ENCODE measurements around the gene FKBP11. TPM values are rescaled to one million over a fixed set of nuclear protein-coding genes. Genes with fewer than 3 reads are reported as not detected.
A peak's percentile ranks its signal among the peaks of the same experiment; 100 is the strongest.

Gene FKBP11
- total RNA-seq, 1 donor from 2014 or later: 18.2 TPM

- H3K4me1 Mint-ChIP-seq: peaks cover 35% of the 10 kb centered on the region
- peak overlapping the region; percentile 40 for H3K4me3 ChIP-seq
Measured at GRCh38 chr12:48969833-48970701, 44.8 kb upstream of the FKBP11 start.

GRCh38 chr12:48969160-48969771 is 44.0 kb upstream of the FKBP11 start:
- peaks cover 31% of the 10 kb centered on the region for H3K4me1 ChIP-seq
- H3K27me3 ChIP-seq: peaks cover 75% of the 10 kb centered on the region

More at GRCh38 chr12:48969833-48970701, 44.8 kb upstream of the FKBP11 start:
- peak overlapping the region; percentile 75 for H3K4me2 ChIP-seq
- H3K36me3 Mint-ChIP-seq: no peaks in the 10 kb centered on the region
- H3K79me2 ChIP-seq (ENCODE audit: low read depth): no peaks in the 10 kb centered on the region
- peak overlapping the region; percentile 85 for H3K4me3 Mint-ChIP-seq
- DNase-seq (ENCODE audit: low spot score): peak; percentile 72
- H3K27me3 Mint-ChIP-seq (ENCODE audit: insufficient read depth, low read depth): peaks cover 76% of the 10 kb centered on the region
- no peak overlapping the region for H3K9ac ChIP-seq
- no peak overlapping the region for H3K27ac ChIP-seq
- TF ChIP-seq CTCF (IDR thresholded peaks at IDR 0.05) (peak; percentile 32), EZH2phosphoT487 (IDR thresholded peaks at IDR 0.05) (peak; percentile 85), EZH2 (IDR thresholded peaks at IDR 0.05) (peak; percentile 90)
- peaks cover 43% of the 10 kb centered on the region for H4K20me1 ChIP-seq (ENCODE audit: low read depth)
- H3K9me3 Mint-ChIP-seq: no peaks in the 10 kb centered on the region
- peak overlapping the region; percentile 9 for H3K27ac Mint-ChIP-seq
- peak overlapping the region; percentile 81 for H2AFZ ChIP-seq (replicated peaks)
- no peaks in the 10 kb centered on the region for H3K9me3 ChIP-seq (ENCODE audit: low read depth)
- peaks cover 31% of the 10 kb centered on the region for H3K4me1 ChIP-seq
- peaks cover 24% of the 10 kb centered on the region for H3F3A ChIP-seq (ENCODE audit: low read depth)
- peaks cover 83% of the 10 kb centered on the region for H3K27me3 ChIP-seq
- H3K36me3 ChIP-seq: no peaks in the 10 kb centered on the region

GRCh38 chr12:48968467-48968866 is 43.2 kb upstream of the FKBP11 start:
- Histone ChIP-seq H3K36me3 (no peaks in the 10 kb centered on the region), H3K79me2 (ENCODE audit: low read depth) (no peaks in the 10 kb centered on the region), H3K27ac (no peak overlapping the region), H3K9me3 (ENCODE audit: low read depth) (no peaks in the 10 kb centered on the region), H4K20me1 (ENCODE audit: low read depth) (peaks cover 32% of the 10 kb centered on the region), H3F3A (ENCODE audit: low read depth) (peaks cover 29% of the 10 kb centered on the region), H2AFZ (replicated peaks) (no peak overlapping the region), H3K4me3 (no peak overlapping the region), H3K4me1 (peaks cover 31% of the 10 kb centered on the region), H3K27me3 (peaks cover 67% of the 10 kb centered on the region), H3K9ac (no peak overlapping the region), H3K4me2 (no peak overlapping the region)
- Mint-ChIP-seq H3K9me3 (no peaks in the 10 kb centered on the region), H3K27ac (no peak overlapping the region), H3K36me3 (no peaks in the 10 kb centered on the region), H3K4me3 (peak overlapping the region; percentile 31), H3K4me1 (peaks cover 28% of the 10 kb centered on the region), H3K27me3 (ENCODE audit: insufficient read depth, low read depth) (peaks cover 69% of the 10 kb centered on the region)
- TF ChIP-seq CTCF (IDR thresholded peaks at IDR 0.05): no peak
- no peak for TF ChIP-seq EZH2phosphoT487 (IDR thresholded peaks at IDR 0.05)
- no peak for TF ChIP-seq EZH2 (IDR thresholded peaks at IDR 0.05)
- no peak for DNase-seq (ENCODE audit: low spot score)

More at GRCh38 chr12:48969160-48969771, 44.0 kb upstream of the FKBP11 start:
- no peak for DNase-seq (ENCODE audit: low spot score)
- peak overlapping the region; percentile 75 for H3K4me2 ChIP-seq
- H3K79me2 ChIP-seq (ENCODE audit: low read depth): no peaks in the 10 kb centered on the region
- TF ChIP-seq CTCF (IDR thresholded peaks at IDR 0.05): no peak
- TF ChIP-seq EZH2phosphoT487 (IDR thresholded peaks at IDR 0.05): no peak
- no peak for TF ChIP-seq EZH2 (IDR thresholded peaks at IDR 0.05)
- H3K9me3 ChIP-seq (ENCODE audit: low read depth): no peaks in the 10 kb centered on the region
- Mint-ChIP-seq H3K36me3 (no peaks in the 10 kb centered on the region), H3K4me3 (peak overlapping the region; percentile 75), H3K9me3 (no peaks in the 10 kb centered on the region), H3K4me1 (peaks cover 29% of the 10 kb centered on the region), H3K27me3 (ENCODE audit: insufficient read depth, low read depth) (peaks cover 73% of the 10 kb centered on the region), H3K27ac (no peak overlapping the region)
- H3K4me3 ChIP-seq: peak overlapping the region; percentile 40
- H3K36me3 ChIP-seq: no peaks in the 10 kb centered on the region
- no peak overlapping the region for H3K9ac ChIP-seq
- H4K20me1 ChIP-seq (ENCODE audit: low read depth): peaks cover 38% of the 10 kb centered on the region
- no peak overlapping the region for H3K27ac ChIP-seq
- no peak overlapping the region for H2AFZ ChIP-seq (replicated peaks)
- peaks cover 29% of the 10 kb centered on the region for H3F3A ChIP-seq (ENCODE audit: low read depth)
